GM18511 (cell line): ENCODE results near the gene PLIN4.

Experiments
- ATAC-seq: cut with Tn5 transposase; IDR thresholded peaks from one replicate; pipeline ENCODE4 v1.9.1; 2021; ENCODE audit warnings: mild to moderate bottlenecking, moderate library complexity; ENCODE audit not compliant: unreplicated experiment

The PLIN4 gene

DNA sequence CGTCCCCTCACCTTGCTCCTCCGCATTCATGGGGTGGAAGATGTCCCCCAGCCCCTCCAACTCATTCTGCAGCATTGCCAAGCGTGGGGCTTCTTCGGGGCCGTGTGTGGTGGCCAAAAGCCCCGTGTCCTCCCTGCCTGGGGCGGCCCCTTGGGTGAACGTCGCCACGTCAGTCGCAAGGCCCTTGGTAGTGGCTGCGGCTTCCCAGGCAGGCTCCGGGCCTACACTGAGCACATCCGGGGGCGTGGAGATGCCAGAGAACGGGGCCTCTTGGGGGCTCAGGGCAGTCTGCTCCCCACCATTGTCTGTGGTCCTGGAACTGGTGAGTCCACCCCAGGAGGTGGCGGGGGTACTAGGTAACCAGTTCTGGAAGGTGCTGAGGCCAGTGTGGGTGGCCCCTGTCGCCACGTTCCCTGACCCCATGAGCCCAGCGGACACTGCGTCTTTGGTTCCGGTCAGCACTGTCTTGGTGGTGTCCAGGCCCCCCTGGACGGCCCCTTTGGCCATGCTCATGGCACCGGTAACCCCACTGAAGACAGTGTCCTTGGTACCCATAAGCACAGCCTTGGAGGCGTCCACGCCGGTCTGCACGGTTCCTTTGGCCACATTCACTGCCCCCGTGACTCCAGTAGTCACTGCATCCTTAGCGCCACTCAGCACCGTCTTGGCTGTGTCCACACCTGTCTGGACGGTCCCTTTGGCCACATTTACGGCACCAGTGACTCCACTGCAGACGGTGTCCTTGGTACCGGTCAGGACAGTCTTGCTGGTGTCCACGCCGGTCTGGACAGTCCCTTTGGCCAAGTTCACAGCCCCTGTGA is 7.6 kb downstream of the PLIN4 start:
- no peak for ATAC-seq

DNA sequence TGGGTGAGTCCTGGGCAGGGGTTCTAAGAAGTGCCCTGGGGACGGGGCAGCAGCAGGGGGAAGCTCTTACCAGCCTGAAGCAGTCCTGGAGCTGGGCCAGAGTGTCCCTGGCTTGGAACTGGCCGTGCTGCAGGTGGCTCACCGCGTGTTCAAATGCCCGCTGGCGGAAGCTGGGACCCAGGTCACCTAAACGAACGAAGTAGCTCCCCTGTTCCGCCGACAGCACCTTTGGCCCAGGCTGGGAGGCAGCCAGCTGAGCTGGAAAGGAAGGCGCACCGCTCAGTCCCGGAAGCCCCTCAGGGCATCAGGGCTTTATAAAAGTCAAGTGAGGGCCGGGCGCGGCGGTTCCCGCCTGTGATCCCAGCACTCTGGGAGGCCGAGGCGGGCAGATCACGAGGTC is 9.6 kb downstream of the PLIN4 start:
- ATAC-seq: no peak

DNA sequence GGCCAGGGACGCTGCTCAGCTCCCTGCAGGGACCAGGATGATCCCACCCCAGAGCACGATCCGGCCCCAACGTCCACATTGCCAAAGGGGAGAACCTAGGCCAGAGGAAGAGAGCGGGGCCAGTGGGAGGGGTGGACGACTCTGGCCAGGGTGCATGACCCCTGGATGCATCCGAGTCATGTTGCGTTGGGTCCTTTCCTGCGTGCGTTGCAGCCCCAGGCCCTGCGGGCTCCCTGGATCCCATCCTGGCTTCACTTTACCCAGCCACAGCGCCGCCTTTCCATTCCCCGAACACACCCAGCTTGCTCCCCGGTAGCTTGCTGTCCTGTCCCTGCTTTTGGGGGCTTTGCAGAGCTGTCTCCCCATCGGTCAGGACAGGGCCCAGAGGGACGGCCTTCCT is 10.5 kb downstream of the PLIN4 start:
- ATAC-seq: no peak

DNA sequence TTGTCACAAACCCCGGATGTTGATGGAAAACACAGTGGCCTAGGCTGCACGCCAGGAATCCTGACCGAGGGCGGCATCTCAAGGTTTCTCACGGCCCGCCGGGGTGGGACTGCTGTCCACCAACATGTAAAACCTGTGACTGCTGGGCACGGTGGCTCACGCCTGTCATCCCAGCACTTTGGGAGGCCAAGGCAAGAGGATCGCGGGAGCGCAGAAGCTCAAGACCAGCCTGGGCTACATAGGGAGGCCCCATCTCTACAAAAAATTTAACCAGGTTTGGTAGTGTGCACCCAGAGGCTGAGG is 11.2 kb downstream of the PLIN4 start:
- no peak for ATAC-seq

GRCh38 chr19:4506449-4507149 is 11.7 kb downstream of the PLIN4 start:
- ATAC-seq: no peak

DNA sequence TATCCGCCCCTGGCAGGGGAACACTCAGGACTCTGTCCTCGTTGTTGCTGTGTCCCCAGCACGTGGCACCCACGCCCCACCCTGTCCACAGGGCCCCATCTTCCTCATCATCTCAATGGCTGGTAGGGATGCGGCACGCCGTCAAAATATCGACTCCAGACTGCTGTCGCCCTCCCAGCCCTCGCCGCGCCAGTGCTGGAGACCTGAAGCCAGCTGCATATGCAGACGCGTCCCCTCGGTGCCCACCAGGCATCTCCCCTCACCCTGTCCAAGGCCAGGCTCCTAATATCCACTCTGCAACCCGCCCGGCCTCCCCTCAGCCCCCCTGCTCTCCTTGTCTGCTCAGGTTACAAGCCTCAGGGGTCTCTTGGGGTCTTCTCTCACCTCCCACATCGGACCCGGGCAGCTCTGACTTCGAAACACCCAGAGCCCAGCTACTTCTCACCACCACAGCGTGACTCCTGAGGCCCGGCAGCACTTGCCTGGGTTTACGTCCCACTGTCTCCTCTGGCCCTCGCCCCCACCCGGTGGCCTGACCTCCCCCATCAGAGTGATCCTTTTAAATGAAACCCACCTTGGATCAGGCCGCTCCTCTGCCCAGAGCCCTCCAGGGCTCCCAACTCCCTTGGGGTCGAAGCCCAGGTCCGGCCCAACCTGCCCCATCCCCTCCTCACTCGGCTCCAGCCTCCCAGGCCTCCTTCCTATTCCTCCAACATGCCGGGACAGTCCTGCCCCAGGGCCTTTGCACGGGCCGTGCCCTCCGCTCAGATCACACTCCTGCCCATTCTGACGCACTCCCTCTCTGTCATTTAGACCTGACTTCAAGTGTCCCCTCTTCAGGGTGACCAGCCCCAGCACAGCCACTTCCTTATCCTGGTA is 12.5 kb downstream of the PLIN4 start:
- ATAC-seq: no peak

DNA sequence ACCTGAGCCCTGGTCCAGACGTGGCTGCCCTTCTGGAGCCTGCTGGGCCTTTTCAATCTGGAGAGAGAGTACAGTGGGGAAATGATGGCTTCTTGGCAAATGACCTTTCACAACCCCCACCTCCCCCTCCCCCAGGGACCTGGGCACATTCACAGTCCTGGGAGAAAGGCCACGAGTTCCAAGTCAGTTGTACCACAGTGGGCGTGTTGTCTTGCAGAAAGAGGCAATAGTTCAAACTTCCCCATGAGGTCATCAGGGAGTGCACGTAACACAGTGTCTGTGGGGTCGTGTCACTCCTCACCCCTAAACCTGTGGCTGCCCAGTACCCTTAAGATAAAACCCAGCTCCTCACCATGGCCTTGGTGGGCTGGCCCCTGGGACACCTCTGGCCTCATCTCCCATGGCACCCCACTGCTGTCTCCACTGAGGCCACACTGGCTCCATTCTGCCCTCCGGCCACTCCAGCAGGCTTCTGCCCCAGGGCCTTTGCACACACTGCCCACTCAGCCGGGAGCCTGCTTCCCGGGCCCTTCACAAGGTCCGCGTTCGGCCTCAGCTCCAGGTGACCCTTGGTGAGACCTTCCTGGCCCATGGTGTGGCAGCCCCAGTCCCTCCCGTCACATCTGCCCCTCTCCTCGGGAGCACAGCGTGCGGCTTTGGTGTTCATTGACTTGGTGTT is 13.3 kb downstream of the PLIN4 start:
- ATAC-seq: no peak

- no peak for ATAC-seq
Observed at GRCh38 chr19:4504297-4504701, 14.0 kb downstream of the PLIN4 start.

- no peak for ATAC-seq
Observed at GRCh38 chr19:4503825-4504170, 14.5 kb downstream of the PLIN4 start.

GRCh38 chr19:4503132-4503824 is 15.0 kb downstream of the PLIN4 start:
- no peak for ATAC-seq

DNA sequence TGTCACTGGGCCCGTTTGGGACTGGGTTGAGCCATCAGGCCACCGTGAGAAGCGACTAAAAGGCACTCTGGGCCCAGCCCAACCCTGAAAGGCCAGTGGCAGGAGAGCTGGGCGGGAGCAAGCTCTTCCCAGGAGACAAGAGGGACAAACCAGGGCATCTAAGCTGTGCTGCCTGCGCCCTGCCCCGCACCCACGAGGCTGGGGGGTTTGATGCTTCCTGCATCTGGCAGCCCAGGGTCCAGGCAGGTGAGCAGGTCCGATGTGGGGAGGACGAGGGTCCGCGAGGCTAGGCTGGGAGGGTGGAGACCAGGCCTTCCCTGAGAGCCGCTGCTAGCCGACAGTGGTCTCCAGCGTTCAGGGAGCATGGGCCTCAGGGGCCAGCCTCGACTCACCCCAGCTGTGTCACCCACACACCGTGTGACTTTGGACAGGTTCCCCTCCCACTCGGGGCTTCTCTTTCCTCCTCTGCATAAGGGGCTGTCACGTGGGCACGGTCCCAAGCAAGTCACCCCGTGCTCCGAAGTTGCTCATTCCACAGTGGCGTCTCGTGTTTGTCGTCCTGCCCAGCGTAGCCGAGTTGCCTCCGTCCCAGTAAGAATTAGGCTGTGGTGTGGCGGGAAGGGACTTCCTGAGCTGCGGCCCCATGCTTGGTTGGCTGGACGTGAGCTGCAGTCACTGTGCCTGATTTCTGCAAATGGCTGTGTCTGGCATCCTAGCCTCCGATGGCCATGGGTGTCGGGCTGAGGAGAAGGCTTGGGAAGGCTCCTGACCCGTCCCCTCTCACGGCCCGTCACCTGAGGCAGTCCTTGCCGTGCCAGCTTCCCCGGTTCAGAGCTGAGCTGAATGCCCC is 15.8 kb downstream of the PLIN4 start:
- ATAC-seq: no peak

- ATAC-seq: no peak
Observed at GRCh38 chr19:4501691-4502090, 16.6 kb downstream of the PLIN4 start.

DNA sequence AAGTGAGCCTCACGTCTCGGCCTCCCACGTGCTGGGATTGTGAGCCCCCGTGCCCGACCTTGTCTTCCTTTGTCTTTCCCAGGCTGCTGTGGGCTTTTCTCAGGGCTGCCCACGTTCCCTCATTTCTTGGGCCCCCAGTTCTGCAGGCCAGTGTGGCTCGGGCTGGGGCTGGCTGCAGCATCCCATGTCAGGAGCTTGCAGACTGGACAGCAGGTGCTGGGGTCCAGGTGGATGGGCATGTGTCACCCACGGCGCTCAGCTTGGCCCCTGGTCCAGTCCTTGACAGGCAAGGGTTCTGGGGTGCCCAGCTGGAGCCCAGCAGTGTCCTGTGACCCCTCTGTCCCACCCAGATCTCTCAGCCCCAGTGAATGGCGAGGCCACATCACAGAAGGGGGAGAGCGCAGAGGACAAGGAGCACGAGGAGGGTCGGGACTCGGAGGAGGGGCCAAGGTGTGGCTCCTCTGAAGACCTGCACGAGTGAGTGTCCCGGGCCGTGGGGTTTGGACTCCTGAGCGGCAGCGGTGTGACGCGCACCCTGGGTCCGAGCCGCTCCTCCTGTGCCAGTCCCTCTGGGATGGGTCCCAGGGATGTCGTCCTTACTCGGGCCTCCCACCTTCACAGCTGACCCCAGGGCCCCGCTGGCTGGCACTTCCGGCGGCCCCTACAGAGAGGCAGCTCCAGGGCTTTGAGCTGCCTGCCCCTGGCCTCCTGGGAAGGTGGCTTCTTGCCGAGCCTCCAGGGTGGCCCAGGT is 17.3 kb downstream of the PLIN4 start:
- ATAC-seq: no peak

DNA sequence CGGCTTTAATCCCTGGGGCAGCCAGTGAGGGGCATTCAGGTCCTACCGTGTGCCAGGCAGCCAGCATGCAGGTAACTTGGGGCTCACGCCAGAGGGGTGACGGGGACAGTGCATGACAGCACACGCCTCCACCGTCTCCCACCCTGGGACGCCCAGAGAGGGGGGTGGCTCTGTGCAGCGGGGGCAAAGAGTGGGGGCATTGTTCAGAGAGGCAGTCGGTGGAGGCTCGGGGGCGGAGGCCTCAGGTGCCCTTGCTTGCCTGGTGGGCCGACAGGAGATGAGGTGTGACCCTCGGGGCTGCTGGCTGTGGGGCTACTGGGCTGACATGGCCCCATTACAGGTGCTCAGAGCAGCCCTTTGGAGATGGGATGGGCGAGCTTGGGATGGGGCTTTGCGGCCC is 18.4 kb downstream of the PLIN4 start:
- ATAC-seq: no peak

- ATAC-seq: no peak
Observed at GRCh38 chr19:4499318-4499717, 19.0 kb downstream of the PLIN4 start.

GRCh38 chr19:4498694-4499093 is 19.6 kb downstream of the PLIN4 start:
- ATAC-seq: no peak

DNA sequence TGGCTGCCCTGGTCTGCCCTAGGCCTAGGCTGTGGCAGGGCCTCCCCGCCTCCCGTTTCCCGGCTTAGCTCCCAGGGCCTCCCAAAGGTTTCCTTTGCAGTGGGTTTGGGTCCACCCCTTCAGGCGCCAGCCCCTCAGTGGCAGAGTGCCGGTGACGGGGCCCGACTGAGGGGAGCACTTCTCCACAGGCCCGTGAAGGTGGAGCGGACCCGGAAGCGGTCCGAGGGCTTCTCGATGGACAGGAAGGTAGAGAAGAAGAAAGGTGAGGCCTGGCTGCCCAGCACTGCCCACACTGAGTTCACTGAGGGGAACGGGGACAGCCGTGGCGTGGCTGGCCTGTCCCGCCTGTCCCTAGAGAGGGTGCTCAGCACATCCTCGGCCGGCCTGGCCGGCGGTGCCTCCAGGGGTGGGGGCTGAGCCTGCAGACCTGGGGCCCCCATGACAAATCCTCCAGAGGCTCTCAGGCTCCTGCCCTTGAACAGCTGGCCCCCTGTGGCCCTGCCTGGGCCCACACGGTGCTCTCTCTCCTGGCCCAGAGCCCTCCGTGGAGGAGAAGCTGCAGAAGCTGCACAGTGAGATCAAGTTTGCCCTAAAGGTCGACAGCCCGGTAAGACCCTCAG is 20.4 kb downstream of the PLIN4 start:
- ATAC-seq: no peak

GRCh38 chr19:4496304-4496703 is 22.0 kb downstream of the PLIN4 start:
- no peak for ATAC-seq

DNA sequence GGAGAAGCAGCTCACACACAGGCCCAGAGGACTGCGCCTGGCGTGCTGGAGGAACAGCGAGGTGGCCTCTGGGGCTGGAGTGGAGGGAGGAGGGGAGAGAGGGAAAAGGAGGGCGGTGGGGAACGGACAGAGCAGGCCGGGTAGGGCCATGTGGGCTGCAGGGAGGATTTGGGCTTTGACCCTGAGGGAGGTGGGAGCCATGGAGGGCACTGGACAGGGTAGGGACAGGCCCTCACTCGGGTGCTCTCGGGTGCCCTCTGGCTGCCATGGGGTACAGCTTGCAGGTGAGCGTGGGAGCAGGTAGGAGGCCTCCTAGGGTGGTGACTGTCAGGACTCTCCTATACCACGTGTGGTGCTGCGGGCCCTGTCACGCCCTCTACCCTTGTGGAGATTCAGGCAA is 22.8 kb downstream of the PLIN4 start:
- ATAC-seq: no peak
